A673 (cell line): ENCODE measurements around the gene MYO1F.

Source experiments
- EZH2 ChIP-seq: fragments of 200-600 bp; sonication (generic); IDR thresholded peaks from 2 replicates; pipeline ENCODE4 v1.6.1; 2017; ENCODE audit warnings: borderline replicate concordance, low read depth, mild to moderate bottlenecking, mixed read lengths, antibody characterized with exemption, low read length; ENCODE audit not compliant: poor library complexity, severe bottlenecking
- TF ChIP-seq, protein P1 (sequence below): fragments of 300-800, 200-600 bp; sonication (generic); conservative IDR thresholded peaks from 2 replicates; pipeline ENCODE4 v1.5.1; 2017; ENCODE audit warnings: low read depth, mild to moderate bottlenecking, antibody characterized with exemption, low read length, moderate library complexity, mixed read lengths

DNA sequence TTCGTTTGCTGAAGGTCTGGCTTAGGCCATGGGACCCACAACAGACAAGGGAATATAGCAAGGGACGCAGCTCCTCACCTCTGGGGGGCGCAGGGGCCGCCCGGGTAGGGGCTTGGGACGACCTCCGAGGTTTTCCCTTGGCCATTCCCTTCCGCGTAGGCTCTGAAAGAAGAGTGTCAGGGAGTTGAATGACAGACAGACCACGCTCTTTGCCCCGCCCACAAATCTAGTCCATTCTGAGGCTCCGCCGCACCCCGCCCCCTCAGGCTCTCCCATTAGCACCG lies 51.9 kb downstream of the MYO1F start:
- no peak for TF ChIP-seq EZH2
- TF ChIP-seq, protein P1, sequence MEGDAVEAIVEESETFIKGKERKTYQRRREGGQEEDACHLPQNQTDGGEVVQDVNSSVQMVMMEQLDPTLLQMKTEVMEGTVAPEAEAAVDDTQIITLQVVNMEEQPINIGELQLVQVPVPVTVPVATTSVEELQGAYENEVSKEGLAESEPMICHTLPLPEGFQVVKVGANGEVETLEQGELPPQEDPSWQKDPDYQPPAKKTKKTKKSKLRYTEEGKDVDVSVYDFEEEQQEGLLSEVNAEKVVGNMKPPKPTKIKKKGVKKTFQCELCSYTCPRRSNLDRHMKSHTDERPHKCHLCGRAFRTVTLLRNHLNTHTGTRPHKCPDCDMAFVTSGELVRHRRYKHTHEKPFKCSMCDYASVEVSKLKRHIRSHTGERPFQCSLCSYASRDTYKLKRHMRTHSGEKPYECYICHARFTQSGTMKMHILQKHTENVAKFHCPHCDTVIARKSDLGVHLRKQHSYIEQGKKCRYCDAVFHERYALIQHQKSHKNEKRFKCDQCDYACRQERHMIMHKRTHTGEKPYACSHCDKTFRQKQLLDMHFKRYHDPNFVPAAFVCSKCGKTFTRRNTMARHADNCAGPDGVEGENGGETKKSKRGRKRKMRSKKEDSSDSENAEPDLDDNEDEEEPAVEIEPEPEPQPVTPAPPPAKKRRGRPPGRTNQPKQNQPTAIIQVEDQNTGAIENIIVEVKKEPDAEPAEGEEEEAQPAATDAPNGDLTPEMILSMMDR, result peak; percentile 40
